ENCODE measurements around the gene EFNA4.
A peak's percentile ranks its signal among the peaks of the same experiment; 100 is the strongest.

Gene EFNA4, protein sequence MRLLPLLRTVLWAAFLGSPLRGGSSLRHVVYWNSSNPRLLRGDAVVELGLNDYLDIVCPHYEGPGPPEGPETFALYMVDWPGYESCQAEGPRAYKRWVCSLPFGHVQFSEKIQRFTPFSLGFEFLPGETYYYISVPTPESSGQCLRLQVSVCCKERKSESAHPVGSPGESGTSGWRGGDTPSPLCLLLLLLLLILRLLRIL

DNA sequence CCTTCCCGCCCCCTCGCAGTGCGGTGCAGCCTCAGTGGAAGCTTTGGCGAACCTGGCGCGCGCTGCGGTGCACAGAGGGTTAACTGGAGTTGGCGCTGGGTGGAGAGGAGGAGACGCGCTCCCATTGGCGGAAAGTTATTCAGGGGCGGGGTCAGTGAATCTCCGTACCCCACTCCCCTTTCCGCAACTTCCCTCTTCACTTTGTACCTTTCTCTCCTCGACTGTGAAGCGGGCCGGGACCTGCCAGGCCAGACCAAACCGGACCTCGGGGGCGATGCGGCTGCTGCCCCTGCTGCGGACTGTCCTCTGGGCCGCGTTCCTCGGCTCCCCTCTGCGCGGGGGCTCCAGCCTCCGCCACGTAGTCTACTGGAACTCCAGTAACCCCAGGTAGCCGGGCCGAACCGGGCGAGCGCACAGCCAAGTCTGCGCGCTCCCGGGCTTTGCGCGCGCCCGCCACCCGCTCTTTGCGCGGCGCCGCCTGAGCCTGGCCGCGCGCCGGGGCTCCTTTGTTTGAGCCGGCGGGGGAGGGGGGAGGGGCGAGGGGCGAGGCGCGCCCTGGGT, at the start of gene EFNA4:
Gene EFNA4, plus strand, starts transcription at position 191 of the 561 bp plus-strand sequence. Its CDS starts 84 bp downstream, at position 275.
- peak in 1 of 2 donors; percentile 71 for DNase-seq (ENCODE audit: low read depth in 2 of 2, low spot score in 1 of 2)

DNA sequence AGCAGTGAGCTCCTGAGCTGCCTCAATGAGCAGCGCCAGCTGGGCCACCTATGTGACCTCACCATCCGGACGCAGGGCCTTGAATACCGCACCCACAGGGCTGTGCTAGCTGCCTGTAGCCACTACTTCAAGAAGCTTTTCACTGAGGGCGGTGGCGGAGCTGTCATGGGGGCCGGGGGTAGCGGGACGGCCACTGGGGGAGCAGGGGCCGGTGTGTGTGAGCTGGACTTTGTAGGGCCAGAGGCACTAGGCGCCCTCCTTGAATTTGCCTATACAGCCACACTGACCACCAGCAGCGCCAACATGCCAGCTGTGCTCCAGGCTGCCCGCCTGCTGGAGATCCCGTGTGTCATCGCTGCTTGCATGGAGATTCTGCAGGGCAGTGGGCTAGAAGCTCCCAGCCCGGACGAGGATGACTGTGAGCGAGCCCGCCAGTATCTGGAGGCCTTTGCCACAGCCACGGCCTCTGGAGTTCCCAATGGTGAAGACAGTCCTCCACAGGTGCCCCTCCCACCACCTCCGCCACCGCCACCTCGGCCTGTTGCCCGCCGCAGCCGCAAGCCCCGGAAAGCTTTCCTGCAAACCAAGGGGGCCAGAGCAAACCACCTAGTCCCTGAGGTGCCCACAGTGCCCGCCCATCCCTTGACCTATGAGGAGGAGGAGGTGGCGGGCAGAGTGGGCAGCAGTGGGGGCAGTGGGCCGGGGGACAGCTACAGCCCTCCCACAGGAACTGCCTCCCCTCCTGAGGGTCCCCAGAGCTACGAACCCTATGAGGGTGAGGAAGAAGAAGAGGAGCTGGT, 48.6 kb upstream of the EFNA4 start:
- DNase-seq (ENCODE audit: low read depth in 2 of 2, low spot score in 1 of 2) = no peak

DNA sequence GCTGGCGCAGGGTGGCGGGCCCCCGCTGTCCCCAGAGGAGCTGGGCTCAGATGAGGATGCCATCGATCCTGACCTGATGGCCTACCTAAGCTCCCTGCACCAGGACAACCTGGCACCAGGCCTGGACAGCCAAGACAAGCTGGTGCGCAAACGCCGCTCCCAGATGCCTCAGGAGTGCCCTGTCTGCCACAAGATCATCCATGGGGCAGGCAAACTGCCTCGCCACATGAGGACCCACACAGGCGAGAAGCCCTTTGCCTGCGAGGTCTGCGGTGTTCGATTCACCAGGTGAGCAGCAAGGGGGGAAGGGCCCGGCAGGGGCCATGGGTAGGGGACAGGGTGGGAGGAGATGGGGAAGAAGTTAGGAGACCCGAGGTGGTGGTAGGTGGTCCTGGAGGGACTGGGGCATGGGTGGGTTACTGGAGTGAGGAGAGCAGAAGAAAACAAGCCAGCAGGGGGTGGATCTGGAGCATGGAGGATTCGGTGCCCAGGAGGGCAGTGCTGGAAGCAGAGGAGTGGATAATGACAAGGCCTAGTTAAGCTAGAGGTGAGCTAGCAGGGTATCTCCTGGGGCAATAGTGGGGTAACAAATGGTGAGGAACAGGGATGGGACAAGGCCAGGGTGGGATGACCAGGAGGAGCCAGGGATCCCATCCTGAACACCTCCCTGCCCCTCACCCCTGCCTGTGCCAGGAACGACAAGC, 47.9 kb upstream of the EFNA4 start:
- DNase-seq (ENCODE audit: low read depth in 2 of 2, low spot score in 1 of 2) = no peak

DNA sequence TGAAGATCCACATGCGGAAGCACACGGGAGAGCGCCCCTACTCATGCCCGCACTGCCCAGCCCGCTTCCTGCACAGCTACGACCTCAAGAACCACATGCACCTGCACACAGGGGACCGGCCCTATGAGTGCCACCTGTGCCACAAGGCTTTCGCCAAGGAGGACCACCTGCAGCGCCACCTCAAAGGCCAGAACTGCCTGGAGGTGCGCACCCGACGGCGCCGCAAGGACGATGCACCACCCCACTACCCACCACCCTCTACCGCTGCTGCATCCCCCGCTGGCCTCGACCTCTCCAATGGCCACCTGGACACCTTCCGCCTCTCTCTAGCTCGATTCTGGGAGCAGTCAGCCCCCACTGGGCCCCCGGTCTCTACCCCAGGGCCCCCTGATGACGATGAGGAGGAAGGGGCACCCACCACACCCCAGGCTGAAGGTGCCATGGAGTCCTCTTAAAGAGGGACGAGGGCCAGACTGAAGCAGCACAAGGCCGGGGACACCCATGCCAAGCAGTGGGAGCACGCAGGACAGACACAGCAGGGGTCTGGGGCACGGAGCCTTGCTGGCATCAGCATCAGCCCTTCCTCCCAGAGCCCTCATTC, 47.2 kb upstream of the EFNA4 start:
- DNase-seq (ENCODE audit: low read depth in 2 of 2, low spot score in 1 of 2) = no peak

DNA sequence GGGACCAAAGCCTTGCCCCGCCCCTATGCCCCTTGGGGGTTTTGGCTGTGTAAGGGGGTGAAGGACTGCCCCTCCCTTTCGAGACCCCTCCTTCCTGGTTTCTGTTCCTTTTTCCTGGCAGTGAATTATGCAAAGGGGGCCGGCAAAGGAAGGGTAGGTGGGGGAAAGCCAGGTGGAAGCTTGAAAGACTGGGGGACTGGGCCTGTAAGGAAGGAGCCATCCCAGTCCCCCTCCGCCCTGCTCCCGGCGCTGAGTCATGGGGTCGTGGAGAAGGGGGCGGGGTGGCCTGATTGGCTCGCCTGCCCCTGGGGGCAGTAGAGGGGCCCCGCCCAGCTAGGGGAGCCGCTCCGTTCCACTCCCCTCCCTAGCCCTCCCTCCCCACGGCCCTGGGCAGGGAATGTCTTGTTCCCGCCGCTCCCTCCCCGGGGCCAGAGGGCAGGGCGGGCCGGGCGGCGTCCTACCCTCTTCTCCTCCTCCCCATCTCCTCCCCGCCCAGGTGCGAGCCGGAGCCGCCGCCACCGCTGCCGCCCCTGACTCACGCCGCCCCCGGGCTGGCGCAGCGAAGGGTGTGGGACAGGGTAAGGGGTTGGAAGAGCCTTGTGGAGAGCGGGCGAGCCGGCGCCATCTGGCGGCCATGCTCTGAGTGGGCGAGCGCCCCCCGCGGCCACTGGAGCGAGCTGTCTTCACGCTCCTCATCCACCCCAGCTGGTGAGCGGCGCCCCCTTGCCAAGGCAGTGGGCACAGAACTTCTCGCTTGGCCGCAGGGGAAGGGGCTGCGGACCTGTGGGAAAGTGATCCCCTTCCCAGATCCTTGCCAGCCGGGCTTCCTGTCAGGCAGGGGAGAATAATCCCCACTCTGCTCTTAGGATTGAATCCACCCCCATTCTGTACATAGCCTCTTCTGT, 46.2 kb upstream of the EFNA4 start:
- peak; percentile 74 to 84 for DNase-seq (ENCODE audit: low read depth in 2 of 2, low spot score in 1 of 2)

DNA sequence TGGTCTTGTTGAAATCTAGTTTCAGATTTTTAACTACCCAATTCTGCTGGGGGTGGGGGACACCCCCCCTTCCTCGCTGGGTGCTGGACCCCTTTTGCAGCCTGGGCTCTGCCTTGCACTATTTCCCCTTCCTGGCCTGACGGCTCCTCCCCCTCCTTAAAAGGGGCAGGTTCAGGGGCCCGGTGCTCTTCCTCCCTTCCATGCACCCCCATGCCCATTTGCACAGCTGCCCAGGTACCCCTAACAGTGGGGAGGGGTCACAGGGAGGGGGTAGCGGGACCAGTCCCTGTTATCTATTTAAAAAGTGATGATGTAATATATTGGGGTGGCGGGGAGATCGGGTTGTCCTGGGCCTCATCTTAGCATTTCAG, 45.6 kb upstream of the EFNA4 start:
- DNase-seq (ENCODE audit: low read depth in 2 of 2, low spot score in 1 of 2) = no peak

DNA sequence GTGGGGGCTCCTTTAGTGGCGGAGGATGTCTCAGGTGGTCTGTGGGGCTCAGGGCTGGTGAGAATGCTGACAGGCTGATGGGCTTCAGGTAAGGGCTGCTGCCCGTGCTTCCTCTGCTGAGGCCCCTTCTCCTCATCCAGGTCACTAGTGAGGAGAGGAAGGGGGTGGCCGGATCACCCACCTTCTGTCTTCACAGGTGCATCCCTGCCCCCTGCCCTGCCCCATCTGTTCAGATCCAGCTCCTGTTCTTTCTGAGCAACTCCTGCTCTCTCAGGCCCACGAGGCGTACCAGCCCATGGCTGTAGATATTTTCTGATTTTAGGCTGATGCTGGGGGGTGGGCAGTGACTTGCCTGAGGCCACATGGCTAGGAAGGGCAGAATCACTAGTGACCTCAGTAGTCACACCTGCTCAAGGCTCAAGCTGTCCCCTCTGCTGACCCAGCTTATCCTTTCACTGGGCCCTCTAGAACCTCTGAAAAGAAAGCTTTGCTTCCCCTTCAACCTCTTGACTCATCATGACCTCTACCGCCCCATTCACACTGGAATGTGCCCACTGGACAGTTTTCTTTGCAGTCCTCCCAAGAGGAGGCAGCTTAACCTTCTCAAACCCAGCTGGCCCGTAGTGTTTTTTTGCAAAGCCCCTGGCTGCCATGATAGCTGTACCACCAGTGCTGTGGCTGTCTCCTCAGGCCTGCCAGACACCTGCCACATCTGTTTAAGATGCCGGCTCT, 44.8 kb upstream of the EFNA4 start:
- no peak for DNase-seq (ENCODE audit: low read depth in 2 of 2, low spot score in 1 of 2)

DNA sequence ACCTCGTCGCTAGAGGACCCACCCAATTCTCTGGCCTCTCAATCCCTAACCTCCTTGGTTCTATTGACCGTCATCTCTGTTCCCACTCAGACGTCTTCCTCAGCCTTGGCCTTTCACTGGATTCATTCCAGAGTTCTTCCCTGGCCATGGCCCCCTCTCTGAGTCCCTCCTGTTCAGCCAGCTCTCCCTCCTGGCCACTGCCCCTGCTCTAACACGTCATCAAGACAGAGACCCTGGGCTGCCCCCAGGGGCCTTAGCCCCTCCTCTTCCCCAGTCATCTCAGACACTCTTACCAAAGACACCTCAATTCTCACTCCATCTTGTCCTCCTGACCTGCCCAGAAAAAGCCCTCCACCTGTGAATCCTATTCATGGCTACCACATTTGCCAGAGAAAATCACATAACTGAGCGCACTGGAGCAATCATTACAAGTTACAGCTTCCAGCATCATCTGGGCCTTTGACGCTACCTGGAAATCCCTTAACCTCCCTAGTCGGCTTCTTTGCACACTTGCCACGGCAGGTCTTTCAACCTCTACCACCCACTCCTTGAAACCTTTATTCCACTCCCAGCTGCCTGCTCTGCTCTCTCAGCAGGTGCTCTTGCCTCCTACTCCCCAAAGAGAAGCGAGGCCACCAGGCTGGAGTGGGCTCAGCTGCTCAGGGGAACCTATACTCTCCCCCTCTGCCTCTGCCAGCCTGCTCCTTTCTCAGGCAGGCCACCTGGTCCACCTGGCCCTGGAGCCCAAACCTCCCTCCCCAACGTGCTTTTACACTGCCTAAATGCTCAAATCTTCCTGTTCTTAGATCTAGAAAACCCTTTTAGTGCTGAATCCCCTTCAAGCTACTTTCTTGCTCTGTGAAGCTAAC, 43.9 kb upstream of the EFNA4 start:
- no peak for DNase-seq (ENCODE audit: low read depth in 2 of 2, low spot score in 1 of 2)

DNA sequence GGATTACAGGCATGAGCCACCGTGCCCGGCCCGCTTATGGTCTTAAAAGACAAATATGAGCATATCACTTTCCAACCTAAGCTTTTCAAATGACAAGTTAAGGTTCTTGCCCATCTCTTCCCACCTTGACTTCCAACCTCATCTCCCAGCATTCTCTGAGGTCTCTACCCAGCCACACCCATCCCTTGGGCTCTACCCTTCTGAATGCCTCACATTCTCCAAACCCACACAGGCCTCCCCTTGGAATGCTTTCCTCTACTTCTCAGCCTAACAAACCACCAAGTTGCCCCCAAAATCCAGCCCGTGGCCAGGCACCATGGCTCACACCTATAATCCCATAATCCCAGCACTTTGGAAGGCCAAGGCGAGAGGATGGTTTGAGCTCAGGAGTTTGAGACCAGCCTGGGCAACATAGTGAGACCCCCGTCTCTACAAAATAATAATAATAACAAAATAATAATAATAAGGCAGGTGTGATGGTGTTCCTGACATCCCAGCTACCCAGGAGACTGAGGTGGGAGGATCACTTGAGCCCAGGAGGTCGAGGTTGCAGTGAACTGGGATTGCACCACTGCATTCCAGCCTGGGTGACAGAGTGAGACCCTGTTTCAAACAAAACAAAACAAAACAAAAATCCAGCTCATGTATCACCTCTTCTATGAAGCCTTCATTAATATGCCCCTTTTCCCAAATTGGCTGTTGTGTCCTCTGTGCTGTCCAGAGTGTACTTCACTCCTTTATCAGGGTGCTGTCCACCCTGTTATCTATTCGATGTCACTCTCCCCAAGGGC, 41.2 kb upstream of the EFNA4 start:
- no peak for DNase-seq (ENCODE audit: low read depth in 2 of 2, low spot score in 1 of 2)

DNA sequence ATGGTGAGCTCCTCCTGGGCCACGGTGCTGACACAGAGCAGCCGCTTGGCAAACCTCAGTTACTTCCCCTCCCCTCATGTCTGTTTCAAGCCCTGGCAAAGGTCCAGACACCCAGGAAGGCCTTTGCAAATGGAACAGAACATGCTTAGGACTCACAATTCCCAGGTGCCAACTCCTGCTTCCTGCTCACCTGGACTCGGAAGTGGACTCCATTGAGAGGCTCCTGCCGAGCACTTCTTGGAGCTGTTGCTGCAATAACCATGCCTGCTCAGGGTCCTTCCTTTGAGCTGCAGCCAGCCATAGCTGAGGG, 40.7 kb upstream of the EFNA4 start:
- DNase-seq (ENCODE audit: low read depth in 2 of 2, low spot score in 1 of 2) = no peak

DNA sequence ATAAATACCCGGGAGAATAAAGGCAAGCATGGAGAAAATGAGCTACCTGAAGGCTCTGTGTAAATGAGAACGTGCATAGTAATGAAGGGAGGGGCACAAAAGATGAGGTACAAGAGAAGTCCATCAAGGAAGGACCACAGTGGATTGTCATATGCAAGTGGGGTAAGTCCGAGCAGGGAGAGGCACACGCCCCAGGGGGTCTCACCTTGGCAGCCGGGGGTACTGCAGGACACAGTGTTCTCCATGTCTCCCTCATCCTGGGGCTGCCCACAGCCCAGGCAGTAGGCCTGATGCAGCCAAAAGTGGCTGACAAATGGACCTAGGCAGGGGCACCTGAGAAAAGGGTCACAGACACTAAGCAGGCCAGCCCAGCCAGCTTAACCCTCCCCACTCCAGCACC, 39.9 kb upstream of the EFNA4 start:
- DNase-seq (ENCODE audit: low read depth in 2 of 2, low spot score in 1 of 2) = no peak

DNA sequence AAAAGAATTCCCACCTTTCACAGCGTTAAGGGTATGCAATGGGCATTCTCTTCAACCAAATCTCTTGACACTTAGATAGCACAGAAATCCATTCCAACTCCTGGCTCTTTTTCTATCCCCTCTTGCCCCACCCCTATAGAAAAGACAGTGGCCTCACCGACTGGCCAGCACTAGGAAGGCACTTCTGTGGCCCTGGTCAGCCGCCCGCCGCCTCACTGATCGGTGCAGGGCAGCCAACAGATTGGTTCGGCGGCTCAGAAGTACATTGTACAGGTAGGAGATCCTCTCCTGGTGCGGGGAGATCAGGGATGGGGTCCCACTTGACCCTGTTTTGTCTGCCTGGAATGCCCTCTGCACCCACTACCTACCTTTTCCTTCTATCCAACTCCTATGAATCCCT, 39.2 kb upstream of the EFNA4 start:
- DNase-seq (ENCODE audit: low read depth in 2 of 2, low spot score in 1 of 2) = no peak

DNA sequence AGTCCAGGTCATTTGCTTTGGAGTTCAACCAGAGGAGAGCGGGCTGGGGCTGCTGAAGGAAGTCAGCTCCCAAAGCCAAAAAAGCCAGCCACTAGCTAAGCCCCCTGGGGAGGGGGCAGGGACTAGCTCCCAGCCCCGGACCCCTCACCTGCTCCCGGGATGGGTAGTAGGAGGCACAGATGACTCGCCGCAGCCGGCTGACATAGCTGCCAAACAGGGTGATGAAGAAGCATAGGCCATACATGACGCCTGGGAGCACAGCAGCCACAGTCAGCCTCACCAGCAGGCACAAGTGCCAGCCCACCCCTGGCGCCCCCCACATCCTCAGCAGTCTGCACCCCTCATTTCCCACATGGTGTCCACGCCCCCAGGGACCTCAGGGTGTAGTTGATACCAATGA, 37.4 kb upstream of the EFNA4 start:
- DNase-seq (ENCODE audit: low read depth in 2 of 2, low spot score in 1 of 2) = no peak

DNA sequence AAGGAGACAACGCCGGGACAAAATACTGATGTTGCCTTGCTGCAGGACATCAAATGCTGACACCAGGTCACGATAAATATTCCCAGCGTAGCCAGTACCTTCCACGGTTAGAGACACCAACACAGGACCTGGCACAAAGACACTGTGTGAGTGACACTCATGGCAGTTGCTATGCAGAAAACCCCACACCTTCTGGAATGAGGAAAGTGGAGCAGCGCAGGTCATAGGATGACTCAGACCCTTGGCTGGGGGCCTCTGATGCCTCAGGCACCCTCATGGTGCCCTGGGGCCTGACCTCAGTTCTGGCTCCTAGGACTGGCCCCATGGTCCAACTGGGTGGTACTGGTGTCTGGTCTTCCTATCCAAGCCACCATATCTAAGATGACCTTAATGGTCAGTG, 37.0 kb upstream of the EFNA4 start:
- no peak for DNase-seq (ENCODE audit: low read depth in 2 of 2, low spot score in 1 of 2)

DNA sequence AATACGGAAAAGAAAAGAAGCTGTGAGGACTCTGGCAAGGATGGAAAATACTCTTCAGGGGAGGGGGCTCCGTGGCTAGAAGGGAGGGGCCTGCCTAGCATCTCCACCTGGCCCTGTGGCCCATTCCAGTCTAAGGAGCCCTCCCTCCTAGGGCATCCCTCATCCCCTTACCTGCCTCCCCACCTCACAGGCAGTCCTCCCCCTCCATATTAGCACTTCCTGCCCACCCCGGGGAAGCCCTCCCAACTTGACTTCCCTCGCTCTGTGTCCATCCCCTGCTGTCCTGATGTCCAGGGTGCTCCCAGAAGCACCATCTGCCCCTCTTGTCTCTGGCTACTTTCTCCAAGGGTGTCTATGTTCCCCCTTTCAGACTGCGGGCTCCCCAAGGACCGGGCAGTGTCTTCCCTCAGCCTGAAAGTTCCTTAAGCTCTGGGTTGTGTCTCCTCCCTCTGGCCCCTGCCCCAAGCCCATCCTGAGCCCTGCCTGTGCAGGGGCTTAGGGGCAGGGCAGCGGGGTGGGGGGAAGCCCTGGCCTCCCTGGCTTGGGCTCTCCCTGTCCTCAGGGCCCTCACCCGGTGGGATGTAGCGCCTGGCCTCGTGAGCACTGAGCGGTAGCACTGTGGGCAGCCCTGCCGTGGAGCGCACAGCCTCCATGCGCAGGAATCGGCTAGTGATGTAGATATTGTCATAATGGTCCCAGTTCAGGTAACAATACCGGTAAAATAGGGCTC, 33.9 kb upstream of the EFNA4 start:
- no peak for DNase-seq (ENCODE audit: low read depth in 2 of 2, low spot score in 1 of 2)

DNA sequence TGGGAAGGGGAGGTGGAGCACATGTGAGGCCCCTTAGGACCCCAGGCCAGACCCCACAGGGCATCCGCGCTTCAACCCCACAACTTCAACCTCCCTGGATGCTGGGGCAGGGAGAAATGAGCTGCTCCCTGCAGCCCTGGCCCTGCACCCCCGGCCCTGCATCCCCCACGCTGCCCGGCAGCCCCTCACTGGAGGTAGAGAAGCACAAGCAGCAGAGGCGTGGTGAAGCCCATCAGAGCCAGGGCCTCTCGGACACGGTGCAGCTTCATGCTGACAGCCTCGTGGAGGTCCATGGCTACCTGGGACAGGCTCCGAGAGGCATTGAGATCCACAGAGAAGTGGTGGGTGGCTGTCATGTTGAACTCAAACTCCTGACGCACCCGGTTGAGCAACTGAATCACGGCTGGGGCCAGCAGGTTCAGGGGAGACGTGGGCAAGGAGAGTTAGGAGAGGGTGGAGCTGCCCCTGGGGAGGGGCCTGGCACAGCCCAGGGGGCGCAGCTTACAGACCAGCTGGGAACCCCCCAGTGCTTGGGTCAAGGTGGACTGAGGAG, 33.2 kb upstream of the EFNA4 start:
- DNase-seq (ENCODE audit: low read depth in 2 of 2, low spot score in 1 of 2) = no peak

DNA sequence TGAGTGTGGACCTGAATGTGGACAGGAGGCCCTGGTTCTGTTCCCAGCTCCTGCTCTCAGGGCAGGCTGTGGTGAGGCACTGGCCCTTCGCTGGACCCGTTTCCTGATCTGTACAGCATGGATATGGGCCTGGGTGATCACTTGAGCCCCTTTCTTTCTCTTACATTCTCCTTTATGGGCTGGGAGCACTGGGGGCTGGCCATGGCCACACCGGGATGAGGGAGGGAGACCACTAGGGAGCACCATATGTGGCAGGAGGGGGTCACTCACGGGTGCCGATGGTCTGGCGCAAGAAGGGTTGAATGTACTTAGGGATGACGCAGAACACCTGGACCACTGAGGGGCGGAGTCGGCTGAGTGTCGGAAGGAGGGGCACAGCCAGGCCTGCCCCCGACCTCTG, 32.6 kb upstream of the EFNA4 start:
- no peak for DNase-seq (ENCODE audit: low read depth in 2 of 2, low spot score in 1 of 2)
